ENCODE measurements around the gene THAP3.
"Not testable (repeated sequence)": the region's sequence is repeated elsewhere in the genome, so short reads cannot be mapped to it uniquely, and the experiment has no call there.

Gene THAP3

GRCh38 chr1:6591644-6592043, 33.0 kb upstream of the THAP3 start:
- DNase-seq, result no peak

GRCh38 chr1:6592441-6592840, 32.2 kb upstream of the THAP3 start:
- DNase-seq, result no peak

- no peak for DNase-seq
These were observed 31.6 kb upstream of the THAP3 start for GRCh38 chr1:6592865-6593593.

- DNase-seq, result no peak
These were observed 30.9 kb upstream of the THAP3 start for GRCh38 chr1:6593810-6594209.

GRCh38 chr1:6594977-6595740, 29.5 kb upstream of the THAP3 start:
- DNase-seq, result no peak

GRCh38 chr1:6596351-6596750, 28.3 kb upstream of the THAP3 start:
- DNase-seq, result no peak

GRCh38 chr1:6596886-6597776, 27.5 kb upstream of the THAP3 start:
- DNase-seq, result no peak

GRCh38 chr1:6597777-6598131, 26.9 kb upstream of the THAP3 start:
- DNase-seq, result no peak

GRCh38 chr1:6599141-6599975, 25.3 kb upstream of the THAP3 start:
- no peak for DNase-seq

GRCh38 chr1:6599991-6600390, 24.7 kb upstream of the THAP3 start:
- not testable (repeated sequence) for DNase-seq

GRCh38 chr1:6600410-6601048, 24.1 kb upstream of the THAP3 start:
- no peak for DNase-seq

- no peak for DNase-seq
These were observed 23.4 kb upstream of the THAP3 start for GRCh38 chr1:6601049-6601922.

- DNase-seq, result no peak
These were observed 22.6 kb upstream of the THAP3 start for GRCh38 chr1:6601923-6602668.

GRCh38 chr1:6602669-6603237, 21.9 kb upstream of the THAP3 start, which contains the start of gene KLHL21:
Gene KLHL21, minus strand, starts transcription at chr1:6602869. Its CDS starts 52 bp downstream, at chr1:6602817.
- DNase-seq, result no peak

GRCh38 chr1:6603238-6603914, 21.3 kb upstream of the THAP3 start:
- no peak for DNase-seq

GRCh38 chr1:6603915-6604558, 20.6 kb upstream of the THAP3 start:
- no peak for DNase-seq

- DNase-seq, result no peak
These were observed 11.9 kb upstream of the THAP3 start for GRCh38 chr1:6612641-6613360.
